ENCODE results near the gene P2RY8. TPM values are rescaled to one million over a fixed set of nuclear protein-coding genes. Genes with fewer than 3 reads are reported as not detected.

Gene P2RY8
- total RNA-seq, 1 donor from 2014 or later = 0.32 TPM

DNA sequence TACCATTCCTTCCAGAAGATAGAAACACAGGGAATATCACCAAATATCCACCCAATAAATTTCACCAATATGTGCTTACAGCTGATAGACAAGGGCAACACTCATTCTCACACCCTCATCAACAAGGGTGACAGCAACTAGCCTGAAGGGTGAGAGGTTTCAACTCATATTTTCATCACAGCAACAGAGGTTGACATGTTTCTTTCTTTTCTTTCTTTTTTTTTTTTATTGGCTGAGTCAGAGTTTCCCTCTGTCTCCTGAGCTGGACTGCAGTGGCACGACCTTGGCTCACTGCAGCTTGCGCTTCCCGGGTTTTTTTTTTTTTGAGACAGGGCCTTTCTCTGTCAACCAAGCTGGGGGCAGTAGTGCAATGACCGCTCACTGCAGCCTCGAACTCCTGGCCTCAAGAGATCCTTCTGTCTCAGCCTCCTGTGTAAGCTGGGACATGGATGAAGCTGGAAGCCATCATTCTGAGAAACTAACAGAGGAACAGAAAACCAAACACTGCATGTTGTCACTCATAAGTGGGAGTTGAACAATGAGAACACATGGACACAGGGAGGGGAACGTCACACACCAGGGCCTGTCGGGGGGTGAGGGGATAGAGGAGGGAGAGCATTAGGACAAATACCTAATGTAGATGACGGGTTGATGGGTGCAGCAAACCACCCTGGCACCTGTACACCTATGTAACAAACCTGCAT, 56.8 kb downstream of the P2RY8 start:
- H3K36me3 Mint-ChIP-seq = no peaks in the 10 kb centered on the region
- DNase-seq (ENCODE audit: low spot score) = no peak

GRCh38 chrX:1477801-1478458, 59.1 kb downstream of the P2RY8 start:
- H3K9me3 ChIP-seq (ENCODE audit: low read depth) = no peaks in the 10 kb centered on the region
- no peaks in the 10 kb centered on the region for H3K27me3 ChIP-seq
- TF ChIP-seq EZH2phosphoT487 (IDR thresholded peaks at IDR 0.05) = no peak
- TF ChIP-seq EZH2 (IDR thresholded peaks at IDR 0.05) = no peak
- TF ChIP-seq CTCF (IDR thresholded peaks at IDR 0.05) = no peak
- no peaks in the 10 kb centered on the region for H3F3A ChIP-seq (ENCODE audit: low read depth)
- no peak overlapping the region for H3K9ac ChIP-seq
- no peaks in the 10 kb centered on the region for H3K36me3 ChIP-seq
- Mint-ChIP-seq H3K27me3 (ENCODE audit: insufficient read depth, low read depth) (peaks cover 12% of the 10 kb centered on the region), H3K4me3 (no peak overlapping the region), H3K27ac (no peak overlapping the region), H3K4me1 (peaks cover 7% of the 10 kb centered on the region), H3K9me3 (peaks cover 15% of the 10 kb centered on the region), H3K36me3 (no peaks in the 10 kb centered on the region)
- no peak overlapping the region for H3K4me3 ChIP-seq
- H3K79me2 ChIP-seq (ENCODE audit: low read depth) = no peaks in the 10 kb centered on the region
- H4K20me1 ChIP-seq (ENCODE audit: low read depth) = no peaks in the 10 kb centered on the region
- no peak overlapping the region for H2AFZ ChIP-seq (replicated peaks)
- H3K4me1 ChIP-seq = no peaks in the 10 kb centered on the region
- DNase-seq (ENCODE audit: low spot score) = no peak
- H3K4me2 ChIP-seq = no peak overlapping the region
- H3K27ac ChIP-seq = no peak overlapping the region

More for the DNA sequence above, 56.8 kb downstream of the P2RY8 start:
- Histone ChIP-seq H3K27me3 (no peaks in the 10 kb centered on the region), H3K4me2 (no peak overlapping the region), H3K79me2 (ENCODE audit: low read depth) (no peaks in the 10 kb centered on the region), H3K9me3 (ENCODE audit: low read depth) (no peaks in the 10 kb centered on the region), H3F3A (ENCODE audit: low read depth) (no peaks in the 10 kb centered on the region), H3K27ac (no peak overlapping the region), H3K4me1 (no peaks in the 10 kb centered on the region), H3K9ac (no peak overlapping the region), H3K36me3 (no peaks in the 10 kb centered on the region), H2AFZ (replicated peaks) (no peak overlapping the region), H4K20me1 (ENCODE audit: low read depth) (no peaks in the 10 kb centered on the region), H3K4me3 (no peak overlapping the region)
- Mint-ChIP-seq H3K27ac (peak overlapping the region; percentile 73), H3K4me1 (peaks cover 7% of the 10 kb centered on the region), H3K27me3 (ENCODE audit: insufficient read depth, low read depth) (peaks cover 16% of the 10 kb centered on the region), H3K4me3 (no peak overlapping the region), H3K9me3 (peaks cover 11% of the 10 kb centered on the region)
- TF ChIP-seq EZH2phosphoT487 (IDR thresholded peaks at IDR 0.05) (no peak), EZH2 (IDR thresholded peaks at IDR 0.05) (no peak), CTCF (IDR thresholded peaks at IDR 0.05) (no peak)

GRCh38 chrX:1477229-1477628, 59.8 kb downstream of the P2RY8 start:
- Mint-ChIP-seq H3K27ac (no peak overlapping the region), H3K27me3 (ENCODE audit: insufficient read depth, low read depth) (peaks cover 12% of the 10 kb centered on the region), H3K9me3 (peaks cover 15% of the 10 kb centered on the region), H3K4me3 (no peak overlapping the region), H3K36me3 (no peaks in the 10 kb centered on the region), H3K4me1 (peaks cover 7% of the 10 kb centered on the region)
- no peak overlapping the region for H3K27ac ChIP-seq
- H3K4me3 ChIP-seq = no peak overlapping the region
- H3K36me3 ChIP-seq = no peaks in the 10 kb centered on the region
- TF ChIP-seq EZH2 (IDR thresholded peaks at IDR 0.05) (no peak), EZH2phosphoT487 (IDR thresholded peaks at IDR 0.05) (no peak), CTCF (IDR thresholded peaks at IDR 0.05) (no peak)
- H3K9me3 ChIP-seq (ENCODE audit: low read depth) = no peaks in the 10 kb centered on the region
- DNase-seq (ENCODE audit: low spot score) = no peak
- no peaks in the 10 kb centered on the region for H3K79me2 ChIP-seq (ENCODE audit: low read depth)
- no peak overlapping the region for H3K9ac ChIP-seq
- no peak overlapping the region for H2AFZ ChIP-seq (replicated peaks)
- H3F3A ChIP-seq (ENCODE audit: low read depth) = no peaks in the 10 kb centered on the region
- H3K27me3 ChIP-seq = no peaks in the 10 kb centered on the region
- H4K20me1 ChIP-seq (ENCODE audit: low read depth) = no peaks in the 10 kb centered on the region
- no peaks in the 10 kb centered on the region for H3K4me1 ChIP-seq
- H3K4me2 ChIP-seq = no peak overlapping the region

Data from neural progenitor cell (in vitro differentiated cells).